OCI-LY7 (cell line): ENCODE measurements around the gene CLCN4. TPM values are rescaled to one million over a fixed set of nuclear protein-coding genes. Genes with fewer than 3 reads are reported as not detected.

Source experiments
- BruUV-seq: library from RNA; stranded (reverse); fragments of 400-500 nt; replicated peaks from 2 replicates; lab custom pipeline; 2021; lab: Mats Ljungman, UMichigan
- CTCF ChIA-PET: fragments of 300-600 bp; sonication (Branson Sonifier 250); formaldehyde crosslinking; loops from one replicate; lab custom pipeline; 2022; ENCODE audit warnings: antibody characterized with exemption; ENCODE audit not compliant: unreplicated experiment; lab: Charles Lee
- POLR2A ChIA-PET: fragments of 300-600 bp; sonication (Branson Sonifier 250); formaldehyde crosslinking; loops from one replicate; lab custom pipeline; 2022; ENCODE audit warnings: antibody characterized with exemption; lab: Charles Lee
- DNase-seq: peaks from one replicate; pipeline ENCODE4 v3.0.0-alpha.2; 2015; ENCODE audit warnings: low spot score
- H2AFZ ChIP-seq: fragments of 200-600 bp; sonication (generic), shearing (Covaris generic); 2 replicates; pipeline ENCODE4 v1.6.1; 2014; ENCODE audit warnings: mild to moderate bottlenecking, antibody characterized with exemption, low read length, moderate library complexity
- H3K27ac ChIP-seq: fragments of 200-600 bp; sonication (generic); 2 replicates; pipeline ENCODE4 v1.5.1; 2014; ENCODE audit warnings: mixed run types, low read depth, mild to moderate bottlenecking, moderate library complexity, low read length, inconsistent platforms; ENCODE audit not compliant: poor library complexity, severe bottlenecking
- H3K36me3 ChIP-seq: fragments of 200-600 bp; sonication (generic); 2 replicates; pipeline ENCODE4 v1.6.1; 2014; ENCODE audit warnings: mild to moderate bottlenecking, antibody characterized with exemption, low read length, moderate library complexity, mixed read lengths; ENCODE audit not compliant: insufficient read depth
- H3K4me1 ChIP-seq: fragments of 200-600 bp; sonication (generic); 2 replicates; pipeline ENCODE4 v1.5.1; 2014; ENCODE audit warnings: mild to moderate bottlenecking, low read length; ENCODE audit not compliant: insufficient read depth, poor library complexity, severe bottlenecking
- H3K4me2 ChIP-seq: fragments of 200-600 bp; sonication (generic); 2 replicates; pipeline ENCODE4 v1.6.1; 2014; ENCODE audit warnings: mild to moderate bottlenecking, low read length
- H3K4me3 ChIP-seq: fragments of 200-600 bp; sonication (generic); 2 replicates; pipeline ENCODE4 v1.5.1; 2014; ENCODE audit warnings: mild to moderate bottlenecking, low read depth, low read length; ENCODE audit not compliant: poor library complexity, severe bottlenecking
- H3K79me2 ChIP-seq: fragments of 200-600 bp; sonication (generic); 2 replicates; pipeline ENCODE4 v1.6.1; 2016; ENCODE audit warnings: low read depth, mild to moderate bottlenecking, low read length, moderate library complexity, mixed read lengths; ENCODE audit not compliant: insufficient read depth
- H3K9me2 ChIP-seq: fragments of 200-600 bp; sonication (generic); 2 replicates; pipeline ENCODE4 v1.6.1; 2016; ENCODE audit warnings: mild to moderate bottlenecking, low read length, mixed read lengths; ENCODE audit not compliant: insufficient read depth
- H3K9me3 ChIP-seq: fragments of 200-600 bp; sonication (generic); 2 replicates; pipeline ENCODE4 v1.6.1; 2014; ENCODE audit warnings: mild to moderate bottlenecking, mixed run types, low read length, mixed read lengths
- H4K20me1 ChIP-seq: fragments of 200-600 bp; sonication (generic); 2 replicates; pipeline ENCODE4 v1.6.1; 2014; ENCODE audit warnings: mild to moderate bottlenecking, antibody characterized with exemption, low read length, moderate library complexity, mixed read lengths; ENCODE audit not compliant: insufficient read depth
- CTCF ChIP-seq: fragments of 200-600 bp; sonication (generic); conservative IDR thresholded peaks from 2 replicates; pipeline ENCODE4 v1.5.1; 2014; ENCODE audit warnings: mild to moderate bottlenecking, antibody characterized with exemption, low read length, moderate library complexity, mixed read lengths
- EZH2phosphoT487 ChIP-seq: fragments of 200-600 bp; sonication (generic); IDR thresholded peaks from 2 replicates; pipeline ENCODE4 v1.6.1; 2018; ENCODE audit warnings: low read depth, borderline replicate concordance, mild to moderate bottlenecking, mixed run types, antibody characterized with exemption, low read length, moderate library complexity, mixed read lengths
- intact Hi-C: fragments of 100-400 bp; cut with micrococcal nuclease; formaldehyde crosslinking; loops from one replicate; pipeline ENCODE4 v1.10.0; 2022; ENCODE audit not compliant: unreplicated experiment
- total RNA-seq, 2 experiments: library from RNA; depleted of rRNA in 1 of 2; stranded (reverse); fragments of >200 nt in 1 of 2; shearing (Covaris generic) in 1 of 2; gene quantifications; 2 replicates each; pipeline ENCODE4 v1.2.3, GENCODE V29; 2014 to 2022

The CLCN4 gene
- total RNA-seq, 2 experiments from 2014 or later: 7.8 to 9.7 TPM

GRCh38 chrX:10174810-10175209 lies 18.0 kb downstream of the CLCN4 start:
- no peak for TF ChIP-seq EZH2phosphoT487
- TF ChIP-seq CTCF: no peak
- H2AFZ ChIP-seq: no peak overlapping the region
- ChIA-PET CTCF (no interaction called here), POLR2A (interaction anchor here (0.8 to 1.1 kb wide), 2 partner anchors 34 to 183 kb away, joined by 3 to 4 read pairs; no protein-coding TSS in a partner anchor)
- no peak for DNase-seq
- H3K4me2 ChIP-seq: no peak overlapping the region
- H4K20me1 ChIP-seq: no peaks in the 10 kb centered on the region
- intact Hi-C loops: no loop called here
- H3K36me3 ChIP-seq: no peaks in the 10 kb centered on the region
- H3K27ac ChIP-seq: no peak overlapping the region
- no peak overlapping the region for H3K4me3 ChIP-seq
- H3K4me1 ChIP-seq: no peaks in the 10 kb centered on the region
- H3K9me3 ChIP-seq: no peaks in the 10 kb centered on the region
- H3K79me2 ChIP-seq: no peaks in the 10 kb centered on the region
- H3K9me2 ChIP-seq: no peaks in the 10 kb centered on the region
- BruUV-seq: no TSS peak

- H3K27ac ChIP-seq: no peak overlapping the region
- no peak overlapping the region for H3K4me3 ChIP-seq
- no peaks in the 10 kb centered on the region for H4K20me1 ChIP-seq
- CTCF ChIA-PET: no interaction called here
- H3K4me1 ChIP-seq: no peaks in the 10 kb centered on the region
- DNase-seq: no peak
- TF ChIP-seq EZH2phosphoT487: no peak
- no peak for TF ChIP-seq CTCF
- H3K4me2 ChIP-seq: no peak overlapping the region
- no peak overlapping the region for H2AFZ ChIP-seq
- H3K36me3 ChIP-seq: no peaks in the 10 kb centered on the region
- no peaks in the 10 kb centered on the region for H3K9me2 ChIP-seq
- no peaks in the 10 kb centered on the region for H3K9me3 ChIP-seq
- no TSS peak for BruUV-seq
- POLR2A ChIA-PET: interaction anchor here (0.8 kb wide), 1 partner anchor 34 kb away, joined by 3 read pairs; no protein-coding TSS in a partner anchor
- intact Hi-C loops: no loop called here
- H3K79me2 ChIP-seq: no peaks in the 10 kb centered on the region
Measured at GRCh38 chrX:10175319-10175871, 18.6 kb downstream of the CLCN4 start.
